Measurements from ENCODE around the gene NTM. TPM values are rescaled to one million over a fixed set of nuclear protein-coding genes. Genes with fewer than 3 reads are reported as not detected.

The NTM gene
- total RNA-seq, 1 experiment from 2014 or later = 16.4 TPM

- CTCF ChIA-PET = no interaction called here
- H3K9me3 Mint-ChIP-seq = peaks cover 69% of the 10 kb centered on the region
- peaks cover 69% of the 10 kb centered on the region for H3K36me3 Mint-ChIP-seq
- no peak overlapping the region for H3K27ac Mint-ChIP-seq
- H3K27me3 Mint-ChIP-seq (ENCODE audit: low read depth) = peaks cover 8% of the 10 kb centered on the region
- POLR2A ChIA-PET = no interaction called here
- no peak overlapping the region for H3K4me3 Mint-ChIP-seq
- no peaks in the 10 kb centered on the region for H3K4me1 Mint-ChIP-seq
- DNase-seq (ENCODE audit: low spot score) (no peak), ATAC-seq (no peak)
- TF ChIP-seq CTCF (IDR thresholded peaks at IDR 0.05) = no peak
- TF ChIP-seq, protein P1, sequence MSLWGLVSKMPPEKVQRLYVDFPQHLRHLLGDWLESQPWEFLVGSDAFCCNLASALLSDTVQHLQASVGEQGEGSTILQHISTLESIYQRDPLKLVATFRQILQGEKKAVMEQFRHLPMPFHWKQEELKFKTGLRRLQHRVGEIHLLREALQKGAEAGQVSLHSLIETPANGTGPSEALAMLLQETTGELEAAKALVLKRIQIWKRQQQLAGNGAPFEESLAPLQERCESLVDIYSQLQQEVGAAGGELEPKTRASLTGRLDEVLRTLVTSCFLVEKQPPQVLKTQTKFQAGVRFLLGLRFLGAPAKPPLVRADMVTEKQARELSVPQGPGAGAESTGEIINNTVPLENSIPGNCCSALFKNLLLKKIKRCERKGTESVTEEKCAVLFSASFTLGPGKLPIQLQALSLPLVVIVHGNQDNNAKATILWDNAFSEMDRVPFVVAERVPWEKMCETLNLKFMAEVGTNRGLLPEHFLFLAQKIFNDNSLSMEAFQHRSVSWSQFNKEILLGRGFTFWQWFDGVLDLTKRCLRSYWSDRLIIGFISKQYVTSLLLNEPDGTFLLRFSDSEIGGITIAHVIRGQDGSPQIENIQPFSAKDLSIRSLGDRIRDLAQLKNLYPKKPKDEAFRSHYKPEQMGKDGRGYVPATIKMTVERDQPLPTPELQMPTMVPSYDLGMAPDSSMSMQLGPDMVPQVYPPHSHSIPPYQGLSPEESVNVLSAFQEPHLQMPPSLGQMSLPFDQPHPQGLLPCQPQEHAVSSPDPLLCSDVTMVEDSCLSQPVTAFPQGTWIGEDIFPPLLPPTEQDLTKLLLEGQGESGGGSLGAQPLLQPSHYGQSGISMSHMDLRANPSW (CRISPR knock-in tag; conservative IDR thresholded peaks at IDR 0.05; ENCODE audit: low read depth) = no peak
- TF ChIP-seq, protein P2, sequence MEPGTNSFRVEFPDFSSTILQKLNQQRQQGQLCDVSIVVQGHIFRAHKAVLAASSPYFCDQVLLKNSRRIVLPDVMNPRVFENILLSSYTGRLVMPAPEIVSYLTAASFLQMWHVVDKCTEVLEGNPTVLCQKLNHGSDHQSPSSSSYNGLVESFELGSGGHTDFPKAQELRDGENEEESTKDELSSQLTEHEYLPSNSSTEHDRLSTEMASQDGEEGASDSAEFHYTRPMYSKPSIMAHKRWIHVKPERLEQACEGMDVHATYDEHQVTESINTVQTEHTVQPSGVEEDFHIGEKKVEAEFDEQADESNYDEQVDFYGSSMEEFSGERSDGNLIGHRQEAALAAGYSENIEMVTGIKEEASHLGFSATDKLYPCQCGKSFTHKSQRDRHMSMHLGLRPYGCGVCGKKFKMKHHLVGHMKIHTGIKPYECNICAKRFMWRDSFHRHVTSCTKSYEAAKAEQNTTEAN (CRISPR knock-in tag; IDR thresholded peaks at IDR 0.05) = no peak
- TF ChIP-seq FOXK1 (CRISPR knock-in tag; IDR thresholded peaks at IDR 0.05) = no peak
Measured at GRCh38 chr11:132087148-132087547, 716.7 kb downstream of the NTM start.

- no peak for TF ChIP-seq NFE2L1 (CRISPR knock-in tag; IDR thresholded peaks at IDR 0.05)
- TF ChIP-seq, protein P3, sequence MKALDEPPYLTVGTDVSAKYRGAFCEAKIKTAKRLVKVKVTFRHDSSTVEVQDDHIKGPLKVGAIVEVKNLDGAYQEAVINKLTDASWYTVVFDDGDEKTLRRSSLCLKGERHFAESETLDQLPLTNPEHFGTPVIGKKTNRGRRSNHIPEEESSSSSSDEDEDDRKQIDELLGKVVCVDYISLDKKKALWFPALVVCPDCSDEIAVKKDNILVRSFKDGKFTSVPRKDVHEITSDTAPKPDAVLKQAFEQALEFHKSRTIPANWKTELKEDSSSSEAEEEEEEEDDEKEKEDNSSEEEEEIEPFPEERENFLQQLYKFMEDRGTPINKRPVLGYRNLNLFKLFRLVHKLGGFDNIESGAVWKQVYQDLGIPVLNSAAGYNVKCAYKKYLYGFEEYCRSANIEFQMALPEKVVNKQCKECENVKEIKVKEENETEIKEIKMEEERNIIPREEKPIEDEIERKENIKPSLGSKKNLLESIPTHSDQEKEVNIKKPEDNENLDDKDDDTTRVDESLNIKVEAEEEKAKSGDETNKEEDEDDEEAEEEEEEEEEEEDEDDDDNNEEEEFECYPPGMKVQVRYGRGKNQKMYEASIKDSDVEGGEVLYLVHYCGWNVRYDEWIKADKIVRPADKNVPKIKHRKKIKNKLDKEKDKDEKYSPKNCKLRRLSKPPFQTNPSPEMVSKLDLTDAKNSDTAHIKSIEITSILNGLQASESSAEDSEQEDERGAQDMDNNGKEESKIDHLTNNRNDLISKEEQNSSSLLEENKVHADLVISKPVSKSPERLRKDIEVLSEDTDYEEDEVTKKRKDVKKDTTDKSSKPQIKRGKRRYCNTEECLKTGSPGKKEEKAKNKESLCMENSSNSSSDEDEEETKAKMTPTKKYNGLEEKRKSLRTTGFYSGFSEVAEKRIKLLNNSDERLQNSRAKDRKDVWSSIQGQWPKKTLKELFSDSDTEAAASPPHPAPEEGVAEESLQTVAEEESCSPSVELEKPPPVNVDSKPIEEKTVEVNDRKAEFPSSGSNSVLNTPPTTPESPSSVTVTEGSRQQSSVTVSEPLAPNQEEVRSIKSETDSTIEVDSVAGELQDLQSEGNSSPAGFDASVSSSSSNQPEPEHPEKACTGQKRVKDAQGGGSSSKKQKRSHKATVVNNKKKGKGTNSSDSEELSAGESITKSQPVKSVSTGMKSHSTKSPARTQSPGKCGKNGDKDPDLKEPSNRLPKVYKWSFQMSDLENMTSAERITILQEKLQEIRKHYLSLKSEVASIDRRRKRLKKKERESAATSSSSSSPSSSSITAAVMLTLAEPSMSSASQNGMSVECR (CRISPR knock-in tag; IDR thresholded peaks at IDR 0.05; ENCODE audit: borderline replicate concordance) = no peak
- no peak for TF ChIP-seq RELA (CRISPR knock-in tag; IDR thresholded peaks at IDR 0.05; ENCODE audit: borderline replicate concordance)
- TF ChIP-seq ZNF138 (CRISPR knock-in tag; conservative IDR thresholded peaks at IDR 0.05) = no peak
- H3K36me3 Mint-ChIP-seq = peaks cover 55% of the 10 kb centered on the region
- ATAC-seq = no peak
- ChIA-PET CTCF (no interaction called here), POLR2A (no interaction called here)
- no peak overlapping the region for H3K27ac Mint-ChIP-seq
- no peak overlapping the region for H3K4me3 Mint-ChIP-seq
- peaks cover 55% of the 10 kb centered on the region for H3K9me3 Mint-ChIP-seq
- peaks cover 8% of the 10 kb centered on the region for H3K27me3 Mint-ChIP-seq (ENCODE audit: low read depth)
- no peak for DNase-seq (ENCODE audit: low spot score)
- no peaks in the 10 kb centered on the region for H3K4me1 Mint-ChIP-seq
Measured at GRCh38 chr11:132088551-132088950, 718.1 kb downstream of the NTM start.

DNA sequence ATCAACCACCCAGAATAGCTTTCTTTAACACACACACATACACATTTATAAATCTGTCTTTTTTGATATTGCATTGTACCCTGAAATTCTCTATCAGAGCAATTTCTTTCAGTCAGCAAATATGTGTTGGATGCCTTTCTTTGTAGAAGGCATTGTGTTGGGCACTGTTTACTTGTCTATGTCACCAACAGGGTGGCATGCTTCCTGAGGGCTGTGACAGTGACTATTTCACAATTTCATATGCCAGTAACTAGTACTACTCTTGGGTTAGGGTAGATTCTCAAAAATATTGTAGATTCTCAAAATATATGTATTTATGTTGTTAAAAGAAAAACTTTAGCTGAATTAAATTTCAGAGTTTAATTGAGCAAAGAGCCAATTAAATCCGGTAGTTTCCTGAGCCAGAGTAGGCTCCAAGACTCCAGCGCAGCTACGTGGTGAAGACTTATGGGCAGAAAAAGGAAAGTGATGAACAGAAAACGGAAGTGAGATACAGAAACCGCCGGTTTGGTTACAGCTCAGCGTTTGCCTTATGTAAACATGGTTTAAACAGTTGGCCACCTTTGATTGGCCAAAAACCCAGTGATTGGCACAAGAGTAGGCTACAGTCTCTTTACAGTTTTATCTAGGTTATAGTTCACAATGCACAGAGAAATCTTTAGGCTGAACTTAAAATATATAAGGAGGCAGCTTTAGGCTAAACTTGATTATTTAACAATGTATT lies 723.3 kb downstream of the NTM start:
- DNase-seq (ENCODE audit: low spot score) (no peak), ATAC-seq (no peak)
- Mint-ChIP-seq H3K36me3 (peaks cover 7% of the 10 kb centered on the region; the same call in 1 of the 2 replicates), H3K4me3 (no peak overlapping the region), H3K27ac (no peak overlapping the region), H3K9me3 (peaks cover 16% of the 10 kb centered on the region), H3K4me1 (no peaks in the 10 kb centered on the region), H3K27me3 (ENCODE audit: low read depth) (peaks cover 2% of the 10 kb centered on the region; the same call in 1 of the 2 replicates)
- POLR2A ChIA-PET = no interaction called here
- CTCF ChIA-PET = interaction anchor here (0.6 to 0.9 kb wide), 2 partner anchors 219 to 353 kb away, joined by 3 read pairs; no protein-coding TSS in a partner anchor
- no peak for TF ChIP-seq NFATC4 (CRISPR knock-in tag; IDR thresholded peaks at IDR 0.05)
- no peak for TF ChIP-seq ZNF671 (CRISPR knock-in tag; IDR thresholded peaks at IDR 0.05)
- TF ChIP-seq TEAD4 (CRISPR knock-in tag; IDR thresholded peaks at IDR 0.05) = no peak
- TF ChIP-seq GABPB1 (CRISPR knock-in tag; IDR thresholded peaks at IDR 0.05) = no peak
- TF ChIP-seq, protein P4, sequence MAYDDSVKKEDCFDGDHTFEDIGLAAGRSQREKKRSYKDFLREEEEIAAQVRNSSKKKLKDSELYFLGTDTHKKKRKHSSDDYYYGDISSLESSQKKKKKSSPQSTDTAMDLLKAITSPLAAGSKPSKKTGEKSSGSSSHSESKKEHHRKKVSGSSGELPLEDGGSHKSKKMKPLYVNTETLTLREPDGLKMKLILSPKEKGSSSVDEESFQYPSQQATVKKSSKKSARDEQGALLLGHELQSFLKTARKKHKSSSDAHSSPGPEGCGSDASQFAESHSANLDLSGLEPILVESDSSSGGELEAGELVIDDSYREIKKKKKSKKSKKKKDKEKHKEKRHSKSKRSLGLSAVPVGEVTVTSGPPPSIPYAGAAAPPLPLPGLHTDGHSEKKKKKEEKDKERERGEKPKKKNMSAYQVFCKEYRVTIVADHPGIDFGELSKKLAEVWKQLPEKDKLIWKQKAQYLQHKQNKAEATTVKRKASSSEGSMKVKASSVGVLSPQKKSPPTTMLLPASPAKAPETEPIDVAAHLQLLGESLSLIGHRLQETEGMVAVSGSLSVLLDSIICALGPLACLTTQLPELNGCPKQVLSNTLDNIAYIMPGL (CRISPR knock-in tag; IDR thresholded peaks at IDR 0.05) = no peak
- no peak for TF ChIP-seq MXD4 (CRISPR knock-in tag; IDR thresholded peaks at IDR 0.05; ENCODE audit: borderline replicate concordance)
- no peak for TF ChIP-seq AR (CRISPR knock-in tag; IDR thresholded peaks at IDR 0.05)
- no peak for TF ChIP-seq ZNF396 (CRISPR knock-in tag; IDR thresholded peaks at IDR 0.05; ENCODE audit: borderline replicate concordance)
